Activated T-helper 1 cell treated with anti-CD3 and anti-CD28 coated beads, Interleukin-12 subunit alpha, Interleukin-12 subunit beta, Interleukin-2, Interleukin-4 antibody, amounts not matched to agents 30 ng/mL and 10 ng/mL and 1 ng/mL, durations not matched to agents 14 hours and 24 hours and 36 hours (primary cell): Measurements from ENCODE around the gene TPR. TPM values are rescaled to one million over a fixed set of nuclear protein-coding genes. Genes with fewer than 3 reads are reported as not detected.
A peak's percentile ranks its signal among the peaks of the same experiment; 100 is the strongest.
"Not testable (repeated sequence)": the region's sequence is repeated elsewhere in the genome, so short reads cannot be mapped to it uniquely, and the experiment has no call there.

Source experiments
- DNase-seq: peaks from one replicate; pipeline ENCODE4 v3.0.0; 2021; ENCODE audit warnings: low spot score
- H3K27ac Mint-ChIP-seq: one replicate; pipeline ENCODE4 v1.8.0; 2021; ENCODE audit warnings: mild to moderate bottlenecking, mixed read lengths
- H3K27me3 Mint-ChIP-seq: one replicate; pipeline ENCODE4 v1.8.0; 2022; ENCODE audit warnings: mild to moderate bottlenecking, moderate library complexity, mixed read lengths; ENCODE audit not compliant: insufficient read depth
- H3K36me3 Mint-ChIP-seq: one replicate; pipeline ENCODE4 v1.8.0; 2021; ENCODE audit warnings: low read depth, mixed read lengths
- H3K4me1 Mint-ChIP-seq: one replicate; pipeline ENCODE4 v1.8.0; 2021; ENCODE audit warnings: low read depth, mixed read lengths
- H3K4me3 Mint-ChIP-seq: one replicate; pipeline ENCODE4 v1.8.0; 2021; ENCODE audit warnings: mild to moderate bottlenecking, moderate library complexity, mixed read lengths
- H3K9me3 Mint-ChIP-seq: one replicate; pipeline ENCODE4 v1.8.0; 2021; ENCODE audit warnings: mixed read lengths
- intact Hi-C: fragments of 100-400 bp; cut with micrococcal nuclease; formaldehyde crosslinking; loops from one replicate; pipeline ENCODE4 v1.15.1; 2024
- total RNA-seq: library from RNA; stranded (reverse); gene quantifications from 2 replicates; pipeline ENCODE4 v1.2.3, GENCODE V29; 2022

Gene TPR
- total RNA-seq, 1 donor from 2014 or later, result 174 TPM

GRCh38 chr1:186390925-186391324, 15.9 kb upstream of the TPR start:
- Mint-ChIP-seq H3K4me1 (no peaks in the 10 kb centered on the region), H3K27me3 (no peaks in the 10 kb centered on the region), H3K4me3 (no peak overlapping the region), H3K27ac (no peak overlapping the region), H3K36me3 (peaks cover 30% of the 10 kb centered on the region), H3K9me3 (no peaks in the 10 kb centered on the region)
- intact Hi-C loops, result no loop called here
- DNase-seq, result no peak

GRCh38 chr1:186386725-186387383, 11.8 kb upstream of the TPR start:
- Mint-ChIP-seq H3K9me3 (no peaks in the 10 kb centered on the region), H3K4me1 (peaks cover under 1% of the 10 kb centered on the region), H3K27ac (no peak overlapping the region), H3K4me3 (no peak overlapping the region), H3K27me3 (no peaks in the 10 kb centered on the region), H3K36me3 (peaks cover 26% of the 10 kb centered on the region)
- no peak for DNase-seq
- intact Hi-C loops, result no loop called here

DNA sequence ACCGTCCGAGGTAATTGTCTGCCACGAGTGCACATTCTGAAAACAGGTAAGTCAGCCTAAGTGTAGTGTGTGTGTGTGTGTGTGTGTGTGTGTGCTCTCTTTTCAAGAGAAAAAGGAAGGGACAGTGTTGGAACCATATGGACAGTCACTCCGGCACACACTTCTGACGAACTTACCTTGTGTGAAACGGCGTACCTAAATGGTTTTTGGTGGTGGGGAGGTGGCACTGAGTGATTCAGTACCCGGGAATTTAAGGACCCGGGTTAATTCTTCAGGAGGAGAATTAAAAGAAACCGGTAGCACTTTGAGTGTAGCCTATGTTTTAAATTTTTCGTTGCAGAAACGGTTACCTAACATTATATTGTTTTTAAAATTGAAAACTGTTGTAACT, 871 bp upstream of the TPR start:
- Mint-ChIP-seq H3K4me1 (peaks cover 54% of the 10 kb centered on the region), H3K4me3 (peak overlapping the region; percentile 100), H3K27me3 (peaks cover 4% of the 10 kb centered on the region), H3K9me3 (no peaks in the 10 kb centered on the region), H3K36me3 (peaks cover 27% of the 10 kb centered on the region), H3K27ac (peak overlapping the region; percentile 96)
- no peak for DNase-seq
- intact Hi-C loops, result loop anchor here (1.0 to 2.0 kb wide), 6 partner anchors 23 to 1621 kb away; partner anchors contain the start of genes EDEM3, IVNS1ABP and SWT1

GRCh38 chr1:186374303-186375151, 526 bp downstream of the TPR start:
- Mint-ChIP-seq H3K27me3 (peaks cover 4% of the 10 kb centered on the region), H3K27ac (peak overlapping the region; percentile 96), H3K36me3 (peaks cover 32% of the 10 kb centered on the region), H3K4me3 (peak overlapping the region; percentile 100), H3K4me1 (peaks cover 59% of the 10 kb centered on the region), H3K9me3 (no peaks in the 10 kb centered on the region)
- DNase-seq, result peak; percentile 30
- intact Hi-C loops, result loop anchor here (1.0 to 5.0 kb wide), 9 partner anchors 22 to 1620 kb away; partner anchors contain the start of genes EDEM3, IVNS1ABP and SWT1

- not testable (repeated sequence) for H3K4me3 Mint-ChIP-seq, H3K27ac Mint-ChIP-seq, DNase-seq, H3K27me3 Mint-ChIP-seq, H3K9me3 Mint-ChIP-seq
- Mint-ChIP-seq H3K36me3 (peaks cover 49% of the 10 kb centered on the region), H3K4me1 (peaks cover 19% of the 10 kb centered on the region)
- intact Hi-C loops, result loop anchor here (2.0 kb wide), 1 partner anchor 19 kb away; no protein-coding TSS in a partner anchor
These were observed 27.0 kb downstream of the TPR start for GRCh38 chr1:186347837-186348691.

GRCh38 chr1:186340772-186341171, 34.3 kb downstream of the TPR start:
- H3K4me3 Mint-ChIP-seq, result no peak overlapping the region
- peaks cover 48% of the 10 kb centered on the region for H3K36me3 Mint-ChIP-seq
- no peaks in the 10 kb centered on the region for H3K27me3 Mint-ChIP-seq
- intact Hi-C loops, result no loop called here
- H3K4me1 Mint-ChIP-seq, result peaks cover 3% of the 10 kb centered on the region
- no peak for DNase-seq
- no peak overlapping the region for H3K27ac Mint-ChIP-seq
- no peaks in the 10 kb centered on the region for H3K9me3 Mint-ChIP-seq

GRCh38 chr1:186337554-186337953, 37.5 kb downstream of the TPR start:
- intact Hi-C loops, result loop anchor here (5.0 kb wide), 1 partner anchor 35 kb away; no protein-coding TSS in a partner anchor

DNA sequence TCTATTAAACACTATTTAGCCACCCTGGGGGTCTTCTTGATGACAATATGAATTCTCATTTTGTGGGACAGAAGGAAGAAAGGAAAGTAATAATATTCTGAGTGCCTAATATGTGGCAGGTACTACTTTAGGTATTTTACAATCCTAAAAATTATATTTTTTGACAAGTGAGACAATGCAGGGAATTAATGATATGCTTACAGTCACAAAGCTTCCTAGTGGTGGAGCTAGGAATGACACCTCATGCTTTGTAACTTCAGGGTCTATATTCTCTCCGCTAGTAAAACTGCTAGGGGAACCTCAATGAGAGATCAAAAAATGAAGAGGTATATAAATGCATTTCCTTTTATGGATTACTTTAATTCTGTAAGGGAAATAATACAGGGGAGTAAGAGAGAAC, 44.3 kb downstream of the TPR start:
- H3K4me1 Mint-ChIP-seq, result peaks cover 6% of the 10 kb centered on the region
- DNase-seq, result no peak
- H3K27ac Mint-ChIP-seq, result no peak overlapping the region
- intact Hi-C loops, result no loop called here
- no peaks in the 10 kb centered on the region for H3K9me3 Mint-ChIP-seq
- H3K36me3 Mint-ChIP-seq, result peaks cover 43% of the 10 kb centered on the region
- H3K4me3 Mint-ChIP-seq, result no peak overlapping the region
- H3K27me3 Mint-ChIP-seq, result no peaks in the 10 kb centered on the region

More at GRCh38 chr1:186337554-186337953, 37.5 kb downstream of the TPR start:
- no peak overlapping the region for H3K4me3 Mint-ChIP-seq
- DNase-seq, result no peak
- H3K27me3 Mint-ChIP-seq, result no peaks in the 10 kb centered on the region
- H3K27ac Mint-ChIP-seq, result no peak overlapping the region
- H3K9me3 Mint-ChIP-seq, result no peaks in the 10 kb centered on the region
- peaks cover 49% of the 10 kb centered on the region for H3K36me3 Mint-ChIP-seq
- peaks cover under 1% of the 10 kb centered on the region for H3K4me1 Mint-ChIP-seq

DNA sequence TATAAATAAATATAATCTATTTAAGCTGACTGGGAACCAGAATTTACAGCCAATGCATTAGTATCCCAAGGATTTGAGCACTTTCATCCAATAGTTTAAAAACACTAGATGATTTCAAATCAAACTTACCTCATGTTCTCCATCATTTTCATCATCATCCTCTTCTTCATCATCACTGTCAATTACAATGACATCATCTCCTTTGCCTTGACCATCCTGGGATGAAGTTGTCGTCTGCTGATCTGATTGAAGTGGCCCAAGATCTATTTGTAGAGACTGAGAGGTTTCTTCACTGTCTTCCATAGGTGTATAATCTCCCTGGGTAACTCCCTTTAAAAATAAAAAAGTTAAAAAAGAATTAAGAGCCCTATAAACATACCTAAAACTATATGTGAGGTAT, 47.7 kb downstream of the TPR start:
- Mint-ChIP-seq H3K27me3 (no peaks in the 10 kb centered on the region), H3K4me3 (no peak overlapping the region), H3K4me1 (peaks cover 22% of the 10 kb centered on the region), H3K27ac (no peak overlapping the region), H3K9me3 (no peaks in the 10 kb centered on the region), H3K36me3 (peaks cover 38% of the 10 kb centered on the region)
- no peak for DNase-seq
- intact Hi-C loops, result loop anchor here (10.0 kb wide), 1 partner anchor 113 kb away; no protein-coding TSS in a partner anchor

GRCh38 chr1:186326009-186326408, 49.0 kb downstream of the TPR start:
- Mint-ChIP-seq H3K36me3 (peaks cover 50% of the 10 kb centered on the region), H3K4me1 (peaks cover 30% of the 10 kb centered on the region), H3K27me3 (no peaks in the 10 kb centered on the region), H3K4me3 (no peak overlapping the region), H3K9me3 (no peaks in the 10 kb centered on the region), H3K27ac (no peak overlapping the region)
- no peak for DNase-seq
- intact Hi-C loops, result loop anchor here (10.0 kb wide), 1 partner anchor 111 kb away; no protein-coding TSS in a partner anchor

GRCh38 chr1:186325239-186325638, 49.8 kb downstream of the TPR start:
- Mint-ChIP-seq H3K27ac (no peak overlapping the region), H3K27me3 (no peaks in the 10 kb centered on the region), H3K4me1 (peaks cover 38% of the 10 kb centered on the region), H3K4me3 (no peak overlapping the region), H3K36me3 (peaks cover 50% of the 10 kb centered on the region), H3K9me3 (no peaks in the 10 kb centered on the region)
- intact Hi-C loops, result loop anchor here (1.0 to 10.0 kb wide), 3 partner anchors 53 to 170 kb away; no protein-coding TSS in a partner anchor
- DNase-seq, result no peak

GRCh38 chr1:186323865-186324264, 51.2 kb downstream of the TPR start:
- no peaks in the 10 kb centered on the region for H3K9me3 Mint-ChIP-seq
- H3K36me3 Mint-ChIP-seq, result peaks cover 57% of the 10 kb centered on the region
- H3K4me3 Mint-ChIP-seq, result peak overlapping the region; percentile 79
- H3K4me1 Mint-ChIP-seq, result peaks cover 48% of the 10 kb centered on the region
- H3K27me3 Mint-ChIP-seq, result no peaks in the 10 kb centered on the region
- intact Hi-C loops, result loop anchor here (1.0 to 10.0 kb wide), 4 partner anchors 19 to 109 kb away; no protein-coding TSS in a partner anchor
- no peak for DNase-seq
- peak overlapping the region; percentile 67 for H3K27ac Mint-ChIP-seq
